ELR (cell line): ENCODE results near the gene UBE2G2.
A peak's percentile ranks its signal among the peaks of the same experiment; 100 is the strongest.

Experiments used
- DNase-seq: peaks from one replicate; pipeline ENCODE4 v3.0.0-alpha.2; 2015; ENCODE audit warnings: low read depth

UBE2G2 gene

GRCh38 chr21:44815225-44815624 lies 13.6 kb upstream of the UBE2G2 start:
- DNase-seq = no peak

DNA sequence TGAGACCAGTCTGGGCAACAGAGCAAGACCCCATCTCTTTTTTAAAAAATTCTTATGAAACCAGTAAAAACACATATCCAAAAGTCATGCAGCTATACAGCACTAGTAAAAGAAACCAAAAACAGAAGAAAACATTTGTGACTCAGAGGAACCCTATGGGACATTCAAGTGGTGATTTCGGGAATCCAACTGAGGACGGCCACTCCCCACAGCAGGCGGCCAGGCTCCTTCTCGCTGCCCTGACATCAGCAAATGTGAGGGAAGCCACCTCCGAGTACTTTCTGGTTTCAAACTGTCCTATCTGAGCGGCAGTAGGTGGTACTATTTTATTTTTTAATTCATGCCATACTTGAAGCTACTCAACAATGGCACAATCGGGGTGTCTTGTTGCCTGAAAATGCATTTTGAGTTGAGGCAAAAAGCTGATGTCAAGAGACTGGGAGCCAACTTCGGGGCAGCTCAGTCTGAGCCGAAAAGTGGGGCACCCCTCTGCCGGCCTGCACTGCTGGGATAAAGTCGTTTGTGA lies 12.9 kb upstream of the UBE2G2 start:
- DNase-seq = no peak

GRCh38 chr21:44813727-44814126 lies 12.1 kb upstream of the UBE2G2 start:
- no peak for DNase-seq

DNA sequence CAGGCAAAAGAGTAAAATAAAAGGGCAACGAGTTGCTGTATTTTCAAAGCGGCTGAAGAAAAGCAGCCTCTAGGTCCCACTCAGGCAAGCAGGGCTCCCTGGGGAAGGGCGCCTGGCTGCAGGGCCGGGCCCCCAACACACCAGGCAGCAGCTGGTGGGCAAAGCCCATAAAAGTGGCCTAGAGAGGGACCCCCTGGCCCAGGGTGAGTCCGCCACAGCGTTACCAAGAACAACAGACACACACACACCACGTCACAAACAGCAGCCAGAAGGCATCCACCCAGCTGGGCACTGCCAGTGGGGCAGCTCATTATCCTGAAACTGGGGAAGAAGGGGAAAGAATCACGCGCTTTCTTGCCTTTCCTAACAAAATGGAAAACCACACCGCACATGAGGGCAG lies 11.5 kb upstream of the UBE2G2 start:
- DNase-seq = no peak

DNA sequence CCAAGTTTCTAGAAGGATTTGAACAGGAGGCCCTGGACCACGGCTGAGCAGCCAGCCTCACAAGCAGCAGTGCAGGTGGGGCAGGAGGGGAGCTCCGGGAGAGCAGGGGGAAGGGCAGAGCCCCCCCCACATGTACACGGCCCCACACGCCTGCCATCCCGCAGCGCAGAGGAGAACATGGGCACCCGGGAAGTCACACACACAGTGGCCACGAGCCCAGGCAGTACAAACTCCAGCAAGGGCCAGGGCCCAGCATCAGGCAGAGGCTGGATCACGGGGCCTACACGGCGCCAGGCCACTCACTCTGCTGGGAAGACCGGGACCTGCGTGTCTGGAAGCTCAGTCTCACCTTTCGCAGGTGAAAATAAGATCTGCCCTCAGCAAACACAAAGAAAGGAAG lies 11.0 kb upstream of the UBE2G2 start:
- DNase-seq = no peak

DNA sequence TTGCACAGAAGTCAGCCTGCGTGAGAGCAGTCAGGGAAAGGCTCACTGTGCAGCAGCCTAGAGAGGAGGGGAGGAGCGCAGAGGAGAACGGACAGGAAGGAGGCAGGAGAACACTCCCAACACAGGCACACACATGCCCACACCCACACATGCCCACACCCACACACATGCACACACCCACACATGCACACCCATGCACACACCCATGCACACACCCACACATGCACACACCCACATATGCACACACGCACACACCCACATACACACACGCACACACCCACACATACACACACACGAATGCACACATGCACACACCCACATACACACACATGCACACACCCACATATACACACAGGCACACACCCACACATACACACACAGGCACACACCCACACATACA lies 9.2 kb upstream of the UBE2G2 start:
- DNase-seq = no peak

DNA sequence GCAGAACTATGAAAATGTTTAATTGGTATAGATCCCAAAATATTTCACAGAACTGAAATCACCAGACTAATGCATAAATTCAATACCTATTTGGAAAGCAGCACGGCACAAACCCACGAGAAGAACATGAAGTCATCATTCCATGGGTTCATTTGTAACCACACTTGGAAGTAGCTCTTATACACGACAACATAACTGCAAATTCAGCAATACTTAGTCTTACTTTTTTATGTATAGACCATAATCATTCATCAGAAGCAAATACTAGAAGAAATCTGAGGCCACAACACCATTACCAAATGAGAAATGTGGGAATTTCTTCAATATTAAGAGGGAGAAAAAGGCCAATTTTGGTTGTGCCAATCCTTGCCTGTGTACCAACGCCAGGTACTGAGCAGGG lies 4.2 kb upstream of the UBE2G2 start:
- no peak for DNase-seq

- no peak for DNase-seq
These were observed 3.6 kb upstream of the UBE2G2 start for GRCh38 chr21:44805226-44805625.

- DNase-seq = no peak
These were observed 3.1 kb upstream of the UBE2G2 start for GRCh38 chr21:44804762-44805161.

GRCh38 chr21:44803651-44804050 lies 2.0 kb upstream of the UBE2G2 start:
- no peak for DNase-seq

DNA sequence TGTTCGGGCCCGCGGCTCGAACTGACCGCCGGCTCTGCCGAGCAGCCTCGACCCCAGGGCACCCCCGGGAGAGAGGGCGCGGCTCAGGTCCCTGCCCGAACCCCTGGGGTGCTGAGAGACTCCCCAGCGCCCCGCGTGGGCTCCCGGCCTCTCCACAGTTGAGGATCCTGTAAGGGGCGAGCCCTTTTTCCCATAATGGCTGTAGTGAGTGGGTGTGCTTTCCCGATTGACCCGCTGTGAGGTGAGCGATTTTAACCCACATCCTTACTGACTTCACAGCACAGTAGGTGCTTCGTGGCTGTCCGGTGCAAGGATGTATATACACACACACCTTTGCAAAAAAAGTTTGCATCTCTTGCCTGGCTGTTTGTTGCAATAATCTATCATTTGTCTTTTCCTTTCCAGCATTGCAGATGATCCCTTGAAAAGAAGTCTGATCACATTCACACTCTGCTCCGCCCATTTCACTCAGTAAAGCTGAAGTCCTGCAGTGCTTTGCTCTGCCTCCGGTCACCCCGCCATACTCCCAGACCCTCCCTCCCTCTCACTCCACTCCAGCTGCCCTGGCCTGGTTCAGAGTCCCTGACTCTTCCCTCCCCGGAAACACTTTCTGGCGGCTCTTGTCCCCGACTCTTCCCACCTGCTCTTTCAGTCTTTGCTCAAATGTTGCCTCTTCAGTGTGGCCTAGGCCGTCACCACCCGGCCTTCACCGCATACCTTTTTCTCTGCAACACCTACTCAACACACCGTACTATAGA lies 955 bp upstream of the UBE2G2 start:
- DNase-seq = peak; percentile 51

- peak; percentile 51 for DNase-seq
These were observed 601 bp downstream of the UBE2G2 start for GRCh38 chr21:44800971-44801467.

DNA sequence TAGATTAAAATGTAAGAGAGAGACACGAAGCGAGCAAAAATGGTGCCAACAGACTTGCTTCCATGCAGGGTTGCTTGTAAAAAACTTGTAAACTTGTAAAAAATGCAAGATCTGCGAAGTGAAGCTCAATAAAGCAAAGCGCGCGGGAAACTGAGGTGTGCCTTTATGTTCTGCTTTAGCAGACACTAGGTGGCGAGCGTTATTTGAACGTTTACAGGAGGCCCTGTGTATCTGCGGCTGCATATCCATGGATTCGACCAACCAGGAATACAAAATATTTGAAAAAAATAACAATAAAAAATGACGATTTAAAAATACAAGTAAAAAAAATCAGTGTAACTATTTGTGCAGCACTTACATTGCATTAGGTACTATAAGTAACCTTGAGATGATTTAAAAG lies 1.5 kb downstream of the UBE2G2 start:
- DNase-seq = peak; percentile 28

- DNase-seq = no peak
These were observed 2.0 kb downstream of the UBE2G2 start for GRCh38 chr21:44799646-44800045.

GRCh38 chr21:44797775-44798174 lies 3.8 kb downstream of the UBE2G2 start:
- no peak for DNase-seq

DNA sequence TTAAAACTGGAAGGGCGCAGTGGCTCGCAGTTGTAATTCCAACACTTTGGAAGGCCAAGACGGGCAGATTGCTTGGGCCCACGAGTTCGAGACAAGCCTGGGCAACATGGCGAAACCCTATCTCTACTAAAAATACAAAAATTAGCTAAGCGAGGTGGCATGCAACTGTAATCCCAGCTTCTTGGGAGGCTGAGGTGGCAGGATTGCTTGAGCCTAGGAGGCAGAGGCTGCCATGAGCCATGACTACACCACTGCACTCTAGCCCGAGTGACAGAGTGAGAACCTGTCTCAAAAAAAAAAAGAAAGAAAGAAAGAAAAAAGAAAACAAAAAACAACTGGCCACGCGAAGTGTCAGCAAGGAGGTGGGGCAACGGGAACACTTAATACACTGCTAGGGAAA lies 6.3 kb downstream of the UBE2G2 start:
- DNase-seq = no peak

DNA sequence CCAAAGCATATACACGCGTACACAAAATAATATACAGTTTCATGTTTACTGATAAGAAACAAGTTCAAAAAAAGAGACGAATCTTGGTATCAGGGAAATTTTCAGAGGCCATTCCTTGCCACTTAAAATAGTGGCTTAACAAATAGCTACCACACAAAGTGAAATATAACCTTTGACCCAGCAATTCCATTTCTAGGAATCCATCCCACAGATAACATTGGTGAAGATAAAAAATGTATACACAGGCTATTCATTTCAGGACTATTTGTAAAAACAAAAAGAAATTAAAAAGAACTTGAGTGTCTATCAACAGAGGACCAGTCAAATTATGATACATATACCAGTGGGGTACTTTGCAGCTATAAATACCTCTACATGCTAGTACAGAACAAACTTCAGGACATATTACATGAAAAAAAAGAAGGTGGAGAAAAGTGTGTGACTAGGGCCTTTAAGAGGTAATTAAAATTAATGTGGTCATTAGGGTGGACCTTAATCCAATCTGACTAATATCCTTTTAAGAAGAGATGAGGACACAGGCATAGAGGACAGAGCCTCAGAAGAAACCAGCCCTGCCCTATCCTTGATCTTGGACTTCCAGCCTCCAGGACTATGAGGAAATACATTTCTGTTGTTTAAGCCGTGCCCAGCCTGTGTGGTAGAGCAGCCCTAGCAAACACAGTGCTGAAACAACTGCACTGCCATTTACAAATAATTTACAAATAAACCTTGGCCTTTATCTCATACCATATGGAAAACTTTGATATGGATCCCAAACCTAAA lies 7.8 kb downstream of the UBE2G2 start:
- no peak for DNase-seq

DNA sequence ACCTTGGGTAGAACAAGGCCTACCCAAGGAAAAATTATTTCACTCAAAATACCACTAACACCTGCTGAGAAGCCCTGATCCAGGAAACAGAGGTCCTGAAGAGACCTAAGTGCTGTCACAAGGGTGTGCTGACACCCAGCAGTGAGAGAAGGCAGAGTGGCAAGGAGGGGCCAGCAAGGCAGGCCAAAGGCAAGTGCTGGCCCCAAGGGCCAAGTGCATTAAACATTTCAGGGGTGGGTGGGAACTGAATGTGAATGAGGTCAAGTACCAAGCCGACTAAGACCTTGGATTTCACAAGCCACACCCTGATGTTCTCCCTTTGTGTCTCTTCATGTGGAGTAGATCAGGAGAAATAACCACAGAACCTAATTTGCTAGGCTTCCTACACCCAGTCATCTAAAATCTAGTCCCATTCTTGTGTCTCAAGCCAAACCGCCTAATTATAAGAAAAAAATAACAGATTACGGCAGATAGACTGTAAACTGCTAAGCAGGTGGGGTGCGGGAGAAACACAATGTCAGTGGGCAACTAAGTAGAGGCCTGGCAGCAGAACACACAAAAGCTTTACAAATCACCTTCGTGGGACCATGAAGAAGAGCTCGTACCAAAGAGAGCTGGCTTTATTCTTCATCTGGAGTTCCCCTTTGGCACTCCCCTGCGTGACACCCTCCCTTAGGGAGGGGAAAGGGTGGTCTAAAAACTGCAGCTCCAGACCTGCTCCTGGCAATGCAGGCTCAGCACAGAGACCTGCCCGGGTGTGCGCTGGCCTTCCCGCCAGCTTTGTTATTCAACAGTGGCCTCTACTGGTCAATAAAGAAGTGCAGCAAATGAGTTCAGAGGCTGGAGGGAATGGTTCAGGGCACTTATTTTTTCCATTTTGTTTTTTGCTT lies 8.7 kb downstream of the UBE2G2 start:
- peak; percentile 69 for DNase-seq

DNA sequence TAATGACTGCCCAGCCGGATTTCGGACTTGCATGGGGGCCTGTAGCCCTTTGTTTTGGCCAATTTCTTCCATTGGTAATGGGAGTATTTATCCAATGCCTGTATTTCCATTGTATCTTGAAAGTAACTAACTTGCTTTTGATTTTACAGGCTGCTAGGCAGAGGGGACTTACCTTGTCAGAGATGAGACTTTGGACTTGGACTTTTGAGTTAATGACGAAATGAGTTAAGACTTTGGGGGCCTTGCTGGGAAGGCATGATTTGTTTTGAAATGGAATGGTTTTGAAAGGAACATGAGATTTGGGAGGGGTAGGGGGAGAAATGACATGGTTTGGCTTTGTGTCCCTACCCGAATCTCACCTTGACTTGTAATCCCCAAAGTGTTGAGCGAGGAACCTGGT lies 9.6 kb downstream of the UBE2G2 start:
- no peak for DNase-seq

DNA sequence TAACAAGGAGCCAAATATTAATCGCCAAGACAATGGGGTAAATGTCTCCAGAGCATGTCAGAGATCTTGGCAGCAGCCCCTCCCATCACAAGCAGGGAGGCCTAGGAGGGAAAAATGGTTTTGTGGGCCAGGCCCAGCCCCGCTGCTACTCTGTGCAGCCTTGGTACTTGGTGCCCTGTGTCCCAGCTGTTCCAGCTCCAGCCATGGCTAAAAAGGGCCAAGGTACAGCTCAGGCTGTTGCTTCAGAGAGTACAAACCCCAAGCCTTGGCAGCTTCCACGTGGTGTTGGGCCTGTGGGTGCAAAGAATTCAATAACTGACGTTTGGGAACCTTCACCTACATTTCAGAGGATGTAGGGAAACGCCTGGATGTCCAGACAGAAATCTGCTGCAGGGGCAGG lies 10.4 kb downstream of the UBE2G2 start:
- DNase-seq = no peak

DNA sequence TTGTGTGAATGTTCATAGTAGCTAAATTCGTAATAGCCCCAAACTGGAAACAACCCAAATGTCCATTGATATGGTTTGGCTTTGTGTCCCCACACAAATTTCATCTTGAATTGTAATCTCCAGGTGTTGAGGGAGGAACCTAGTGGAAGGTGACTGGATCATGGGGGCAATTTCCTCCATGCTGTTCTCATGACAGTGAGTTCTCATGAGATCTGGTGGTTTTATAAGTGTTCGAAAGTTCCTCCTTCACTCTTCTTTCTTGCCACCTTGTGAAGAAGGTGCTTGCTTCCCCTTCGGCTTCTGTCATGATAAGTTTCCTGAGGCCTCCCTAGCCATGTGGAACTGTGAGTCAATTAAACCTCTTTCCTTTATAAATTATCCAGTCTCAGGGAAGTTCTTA lies 11.3 kb downstream of the UBE2G2 start:
- no peak for DNase-seq

- peak; percentile 48 for DNase-seq
These were observed 11.7 kb downstream of the UBE2G2 start for GRCh38 chr21:44789880-44790279.
